PC-3 (cell line): ENCODE measurements around the gene AHNAK.

Experiments used
- CTCF ChIP-seq: fragments of 300-600 bp; sonication (generic); conservative IDR thresholded peaks from 2 replicates; pipeline ENCODE4 v1.5.1; 2017; ENCODE audit warnings: antibody characterized with exemption, low read depth, mild to moderate bottlenecking, low read length
- EZH2 ChIP-seq: fragments of 300-600 bp; sonication (generic); IDR thresholded peaks from one replicate; pipeline ENCODE4 v1.6.1; 2017; ENCODE audit warnings: antibody characterized with exemption, mild to moderate bottlenecking, low read length; ENCODE audit not compliant: unreplicated experiment

GRCh38 chr11:62493801-62494200 is 52.8 kb downstream of the AHNAK start:
- TF ChIP-seq EZH2 = no peak
- TF ChIP-seq CTCF = no peak
